Nephron (organoid): ENCODE results near the gene NOM1.

Source experiments
- H3K27ac Mint-ChIP-seq, 3 experiments: 2 replicates each; pipeline ENCODE4 v1.8.0; 2020; ENCODE audit warnings: mixed read lengths in 3 of 3, mild to moderate bottlenecking in 2 of 3, moderate library complexity in 1 of 3
- H3K27me3 Mint-ChIP-seq: 2 replicates; pipeline ENCODE4 v1.8.0; 2021; ENCODE audit warnings: low read depth, mild to moderate bottlenecking, moderate library complexity, mixed read lengths
- H3K36me3 Mint-ChIP-seq: 2 replicates; pipeline ENCODE4 v1.8.0; 2020; ENCODE audit warnings: low read depth, mixed read lengths
- H3K4me1 Mint-ChIP-seq: 2 replicates; pipeline ENCODE4 v1.8.0; 2020; ENCODE audit warnings: mixed read lengths
- H3K4me3 Mint-ChIP-seq, 3 experiments: 2 replicates each; pipeline ENCODE4 v1.8.0; 2020; ENCODE audit warnings: mild to moderate bottlenecking in 3 of 3, mixed read lengths in 3 of 3, moderate library complexity in 2 of 3
- H3K9me3 Mint-ChIP-seq: 2 replicates; pipeline ENCODE4 v1.8.0; 2020; ENCODE audit warnings: mixed read lengths
- CTCF ChIP-seq, 3 experiments: fragments of 200-600 bp; sonication (generic); IDR thresholded peaks; one replicate each; pipeline ENCODE4 v1.5.0; 2021; ENCODE audit warnings: antibody characterized with exemption in 3 of 3; ENCODE audit not compliant: unreplicated experiment in 3 of 3

Gene NOM1

GRCh38 chr7:157017603-157018327, 68.3 kb downstream of the NOM1 start:
- peaks cover 4% of the 10 kb centered on the region for H3K4me1 Mint-ChIP-seq
- no peaks in the 10 kb centered on the region for H3K36me3 Mint-ChIP-seq
- H3K4me3 Mint-ChIP-seq = no peak overlapping the region
- TF ChIP-seq CTCF (IDR thresholded peaks at IDR 0.05; ENCODE audit: unreplicated experiment in 3 of 3) = no peak
- peaks cover 96% of the 10 kb centered on the region for H3K27me3 Mint-ChIP-seq
- peaks cover 5% of the 10 kb centered on the region for H3K9me3 Mint-ChIP-seq
- no peak overlapping the region for H3K27ac Mint-ChIP-seq

- H3K27me3 Mint-ChIP-seq = peaks cover 96% of the 10 kb centered on the region
- H3K9me3 Mint-ChIP-seq = peaks cover 5% of the 10 kb centered on the region
- peak overlapping the region; percentile 17 to 66 (median 29) for H3K4me3 Mint-ChIP-seq
- peaks cover 4% of the 10 kb centered on the region for H3K4me1 Mint-ChIP-seq
- no peaks in the 10 kb centered on the region for H3K36me3 Mint-ChIP-seq
- TF ChIP-seq CTCF (IDR thresholded peaks at IDR 0.05; ENCODE audit: unreplicated experiment in 3 of 3) = no peak
- no peak overlapping the region for H3K27ac Mint-ChIP-seq
Measured at GRCh38 chr7:157018328-157018996, 69.0 kb downstream of the NOM1 start.

GRCh38 chr7:157018997-157019608, 69.6 kb downstream of the NOM1 start:
- Mint-ChIP-seq H3K9me3 (peaks cover 5% of the 10 kb centered on the region), H3K27me3 (peaks cover 96% of the 10 kb centered on the region), H3K36me3 (no peaks in the 10 kb centered on the region), H3K4me1 (peaks cover 4% of the 10 kb centered on the region), H3K27ac (no peak overlapping the region), H3K4me3 (peak overlapping the region; percentile 30 to 66 (median 65))
- TF ChIP-seq CTCF (IDR thresholded peaks at IDR 0.05; ENCODE audit: unreplicated experiment in 3 of 3) = no peak

- Mint-ChIP-seq H3K4me3 (no peak overlapping the region), H3K36me3 (no peaks in the 10 kb centered on the region), H3K27ac (no peak overlapping the region), H3K9me3 (peaks cover 5% of the 10 kb centered on the region), H3K27me3 (peaks cover 96% of the 10 kb centered on the region), H3K4me1 (peaks cover 4% of the 10 kb centered on the region)
- no peak for TF ChIP-seq CTCF (IDR thresholded peaks at IDR 0.05; ENCODE audit: unreplicated experiment in 3 of 3)
Measured at GRCh38 chr7:157019718-157020451, 70.4 kb downstream of the NOM1 start.

GRCh38 chr7:157020514-157021070, 71.1 kb downstream of the NOM1 start:
- no peak overlapping the region for H3K4me3 Mint-ChIP-seq
- no peak overlapping the region for H3K27ac Mint-ChIP-seq
- peaks cover 4% of the 10 kb centered on the region for H3K4me1 Mint-ChIP-seq
- peaks cover 5% of the 10 kb centered on the region for H3K9me3 Mint-ChIP-seq
- TF ChIP-seq CTCF (IDR thresholded peaks at IDR 0.05; ENCODE audit: unreplicated experiment in 3 of 3) = no peak
- peaks cover 96% of the 10 kb centered on the region for H3K27me3 Mint-ChIP-seq
- no peaks in the 10 kb centered on the region for H3K36me3 Mint-ChIP-seq
